HepG2 (cell line): ENCODE results near the gene GNMT. TPM values are rescaled to one million over a fixed set of nuclear protein-coding genes. Genes with fewer than 3 reads are reported as not detected.

Experiments used
- BCL6 ChIP-seq: IDR thresholded peaks from 2 replicates; pipeline ENCODE4 v1.6.1; 2016; ENCODE audit warnings: missing genetic modification reagents, missing compliant biosample characterization
- CENPX ChIP-seq: sonication (generic); formaldehyde crosslinking; IDR thresholded peaks from 2 replicates; pipeline ENCODE4 v1.9.0; 2021; ENCODE audit warnings: mild to moderate bottlenecking, missing genetic modification reagents, moderate library complexity
- GABPB1 ChIP-seq: IDR thresholded peaks from 2 replicates; pipeline ENCODE4 v1.6.1; 2016; ENCODE audit warnings: mild to moderate bottlenecking, missing genetic modification reagents, moderate library complexity, missing compliant biosample characterization
- GATAD1 ChIP-seq: IDR thresholded peaks from 2 replicates; pipeline ENCODE4 v1.6.1; 2016; ENCODE audit warnings: missing genetic modification reagents, missing compliant biosample characterization
- HMGXB3 ChIP-seq: sonication (generic); formaldehyde crosslinking; IDR thresholded peaks from 2 replicates; pipeline ENCODE4 v1.4.0; 2020; ENCODE audit warnings: missing genetic modification reagents, borderline replicate concordance
- HNRNPH1 ChIP-seq: fragments of 200-400 bp; formaldehyde crosslinking; optimal IDR thresholded peaks from 2 replicates; pipeline ENCODE3; 2017; ENCODE audit warnings: mild to moderate bottlenecking, low read depth, low read length
- IRX3 ChIP-seq: sonication (generic); formaldehyde crosslinking; IDR thresholded peaks from 2 replicates; pipeline ENCODE4 v1.8.1; 2023; ENCODE audit warnings: mild to moderate bottlenecking, low read depth, missing genetic modification reagents, borderline replicate concordance
- MED1 ChIP-seq: sonication (generic); formaldehyde crosslinking; IDR thresholded peaks from 2 replicates; pipeline ENCODE4 v1.4.0; 2020; ENCODE audit warnings: missing genetic modification reagents
- MYC ChIP-seq: sonication (generic); formaldehyde crosslinking; IDR thresholded peaks from 2 replicates; pipeline ENCODE4 v1.9.0; 2021; ENCODE audit warnings: missing genetic modification reagents, borderline replicate concordance
- NR3C1 ChIP-seq: sonication (generic); formaldehyde crosslinking; IDR thresholded peaks from 2 replicates; pipeline ENCODE4 v1.4.0; 2020; ENCODE audit warnings: missing genetic modification reagents
- PHF21A ChIP-seq: sonication (generic); formaldehyde crosslinking; IDR thresholded peaks from 2 replicates; pipeline ENCODE4 v1.5.0; 2020; ENCODE audit warnings: mild to moderate bottlenecking, missing genetic modification reagents
- RARA ChIP-seq: IDR thresholded peaks from 2 replicates; pipeline ENCODE4 v1.6.1; 2016; ENCODE audit warnings: missing genetic modification reagents, missing compliant biosample characterization
- SP4 ChIP-seq: sonication (generic); formaldehyde crosslinking; IDR thresholded peaks from 2 replicates; pipeline ENCODE4 v1.8.1; 2023; ENCODE audit warnings: mild to moderate bottlenecking, missing genetic modification reagents
- SPEN ChIP-seq: sonication (generic); formaldehyde crosslinking; IDR thresholded peaks from 2 replicates; pipeline ENCODE4 v1.5.1; 2020; ENCODE audit warnings: low read depth, mild to moderate bottlenecking, missing genetic modification reagents
- THRA ChIP-seq: sonication (generic); formaldehyde crosslinking; IDR thresholded peaks from 2 replicates; pipeline ENCODE4 v1.4.0; 2020; ENCODE audit warnings: missing genetic modification reagents, borderline replicate concordance
- YY1 ChIP-seq: IDR thresholded peaks from 2 replicates; pipeline ENCODE4 v1.6.1; 2011; ENCODE audit warnings: low read length, low read depth, moderate library complexity, mild to moderate bottlenecking; ENCODE audit not compliant: insufficient read depth, insufficient replicate concordance
- ZKSCAN8 ChIP-seq: IDR thresholded peaks from 2 replicates; pipeline ENCODE4 v1.6.1; 2016; ENCODE audit warnings: borderline replicate concordance, missing genetic modification reagents, missing compliant biosample characterization
- ZNF205 ChIP-seq: IDR thresholded peaks from 2 replicates; pipeline ENCODE4 v1.6.1; 2018; ENCODE audit warnings: missing biosample characterization, missing genetic modification reagents
- ZNF512 ChIP-seq: sonication (generic); formaldehyde crosslinking; IDR thresholded peaks from 2 replicates; pipeline ENCODE4 v1.4.0; 2020; ENCODE audit warnings: mild to moderate bottlenecking, missing genetic modification reagents
- ZNF839 ChIP-seq: sonication (generic); formaldehyde crosslinking; IDR thresholded peaks from 2 replicates; pipeline ENCODE4 v1.4.0; 2020; ENCODE audit warnings: missing genetic modification reagents, mild to moderate bottlenecking, borderline replicate concordance
- polyA plus RNA-seq, 8 experiments: library from polyadenylated mRNA; depleted of rRNA in 3 of 8; stranded (reverse) in 7 of 8; unstranded in 1 of 8; fragments of >200 nt; fragmentation: Illumina TruSeq in 4 of 8; extraction: Trizol in 4 of 8; gene quantifications; 2 replicates each; pipeline versions ENCODE4 v1.2.1 to v1.2.3, GENCODE V29; 2011 to 2016; ENCODE audit warnings: low read depth in 4 of 8, missing spikeins in 1 of 8, mixed read lengths in 1 of 8; ENCODE audit not compliant: insufficient read depth in 1 of 8
- total RNA-seq, 5 experiments: library from RNA; depleted of rRNA; stranded (reverse); fragments of >200 nt; fragmentation: Illumina TruSeq; extraction: Trizol; gene quantifications; 2 replicates each; pipeline ENCODE4 v1.2.3, GENCODE V29; 2016; ENCODE audit warnings: low read depth in 1 of 5

The GNMT gene
- total and polyA plus RNA-seq, 2 of the 13 experiments (the other 11 are each of a cell fraction or from before 2014, with no cell fraction given) = 2.8 to 7.0 TPM

GRCh38 chr6:42938987-42939809, 21.4 kb upstream of the GNMT start (continued):
- TF ChIP-seq HMGXB3 (CRISPR knock-in tag) (peak; percentile 89; the same call in 1 of the 2 replicates), RARA (CRISPR knock-in tag) (peak; percentile 97), THRA (peak; percentile 83), ZNF205 (CRISPR knock-in tag) (peak; percentile 87; the same call in 1 of the 2 replicates), NR3C1 (CRISPR knock-in tag) (no peak), PHF21A (CRISPR knock-in tag) (peak; percentile 93), SP4 (CRISPR knock-in tag) (peak; percentile 93), GABPB1 (CRISPR knock-in tag) (peak; percentile 54), CENPX (CRISPR knock-in tag) (no peak), SPEN (peak; percentile 67; the same call in 1 of the 2 replicates), IRX3 (peak; percentile 74; the same call in 1 of the 2 replicates), GATAD1 (peak; percentile 34; the same call in 1 of the 2 replicates), BCL6 (CRISPR knock-in tag) (peak; percentile 89), ZKSCAN8 (CRISPR knock-in tag) (0 out of 2 replicates have a peak, but pooled peaks have one; percentile 35), YY1 (peak; percentile 18), HNRNPH1 (no peak), MED1 (peak; percentile 93), ZNF839 (no peak), MYC (CRISPR knock-in tag) (peak; percentile 74; the same call in 1 of the 2 replicates), ZNF512 (CRISPR knock-in tag) (no peak)
